ENCODE measurements around the gene WIF1. TPM values are rescaled to one million over a fixed set of nuclear protein-coding genes. Genes with fewer than 3 reads are reported as not detected.

Gene WIF1
- total RNA-seq, 3 donors from 2014 or later (not counting 1 experiment from before 2014, with no cell fraction given) = not detected

DNA sequence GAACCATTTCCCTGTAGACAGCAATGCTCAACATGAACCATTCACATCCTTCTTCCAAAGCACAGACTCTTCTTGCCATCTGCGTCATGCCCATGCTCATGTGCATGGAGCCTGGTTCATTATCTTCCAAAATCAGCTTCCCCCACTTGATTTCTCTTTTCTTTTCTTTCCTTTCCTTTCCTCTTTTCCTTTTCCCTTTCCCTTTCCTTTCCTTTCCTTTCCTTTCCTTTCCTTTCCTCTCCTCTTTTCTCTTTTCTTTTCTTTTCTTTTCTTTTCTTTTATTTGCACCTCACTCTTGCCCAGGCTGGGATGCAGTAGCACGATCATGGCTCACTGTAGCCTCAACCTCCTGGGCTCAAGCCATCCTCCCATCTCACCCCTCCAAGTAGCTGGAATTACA, 37.5 kb downstream of the WIF1 start:
- no peaks in the 10 kb centered on the region for H3K36me3 Mint-ChIP-seq
- intact Hi-C loops (cut with micrococcal nuclease) = no loop called here
- H3K27me3 Mint-ChIP-seq (ENCODE audit: low read depth in 2 of 2) = peaks cover 16 to 29% of the 10 kb centered on the region in 2 donors

DNA sequence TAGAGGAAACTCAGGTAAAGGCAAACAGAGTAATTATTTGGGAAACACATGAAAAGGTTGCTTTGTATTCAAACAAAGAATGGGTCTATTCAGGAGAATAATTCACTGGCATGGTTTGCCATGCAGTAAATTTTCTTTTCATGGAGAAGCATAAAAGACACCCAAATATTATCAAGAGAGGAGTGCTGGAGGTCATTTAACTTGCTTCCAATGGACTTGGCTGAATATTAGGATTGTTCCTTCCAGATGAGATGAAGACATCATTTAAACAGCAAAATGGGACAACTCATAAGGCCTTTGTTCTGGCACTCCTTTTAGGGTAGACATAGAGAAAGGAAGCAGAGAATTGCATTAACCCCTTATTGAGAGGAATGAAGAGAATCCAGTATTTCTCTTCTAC, 38.7 kb downstream of the WIF1 start:
- no peak overlapping the region for H3K27ac ChIP-seq (ENCODE audit: low read length)
- TF ChIP-seq, protein P1, sequence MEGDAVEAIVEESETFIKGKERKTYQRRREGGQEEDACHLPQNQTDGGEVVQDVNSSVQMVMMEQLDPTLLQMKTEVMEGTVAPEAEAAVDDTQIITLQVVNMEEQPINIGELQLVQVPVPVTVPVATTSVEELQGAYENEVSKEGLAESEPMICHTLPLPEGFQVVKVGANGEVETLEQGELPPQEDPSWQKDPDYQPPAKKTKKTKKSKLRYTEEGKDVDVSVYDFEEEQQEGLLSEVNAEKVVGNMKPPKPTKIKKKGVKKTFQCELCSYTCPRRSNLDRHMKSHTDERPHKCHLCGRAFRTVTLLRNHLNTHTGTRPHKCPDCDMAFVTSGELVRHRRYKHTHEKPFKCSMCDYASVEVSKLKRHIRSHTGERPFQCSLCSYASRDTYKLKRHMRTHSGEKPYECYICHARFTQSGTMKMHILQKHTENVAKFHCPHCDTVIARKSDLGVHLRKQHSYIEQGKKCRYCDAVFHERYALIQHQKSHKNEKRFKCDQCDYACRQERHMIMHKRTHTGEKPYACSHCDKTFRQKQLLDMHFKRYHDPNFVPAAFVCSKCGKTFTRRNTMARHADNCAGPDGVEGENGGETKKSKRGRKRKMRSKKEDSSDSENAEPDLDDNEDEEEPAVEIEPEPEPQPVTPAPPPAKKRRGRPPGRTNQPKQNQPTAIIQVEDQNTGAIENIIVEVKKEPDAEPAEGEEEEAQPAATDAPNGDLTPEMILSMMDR (IDR thresholded peaks at IDR 0.05) = no peak
- DNase-seq (no peak), ATAC-seq (no peak)
- no peaks in the 10 kb centered on the region for H3K9me3 Mint-ChIP-seq
- no peak overlapping the region for H3K4me3 Mint-ChIP-seq
- no peaks in the 10 kb centered on the region for H3K4me1 Mint-ChIP-seq
- no peaks in the 10 kb centered on the region for H3K4me1 ChIP-seq (ENCODE audit: control insufficient read depth, insufficient read depth, low read length)
- intact Hi-C loops (cut with micrococcal nuclease) = no loop called here
- no peak overlapping the region for H3K27ac Mint-ChIP-seq
- H3K27me3 ChIP-seq (ENCODE audit: control insufficient read depth, insufficient read depth, low read length) = peaks cover 7% of the 10 kb centered on the region
- no peak overlapping the region for H3K4me3 ChIP-seq (ENCODE audit: low read length)
- H3K36me3 Mint-ChIP-seq = no peaks in the 10 kb centered on the region
- H3K9me3 ChIP-seq (ENCODE audit: control insufficient read depth, insufficient read depth, low read length) = no peaks in the 10 kb centered on the region
- no peaks in the 10 kb centered on the region for H3K36me3 ChIP-seq (ENCODE audit: control insufficient read depth, insufficient read depth, low read length)
- H3K27me3 Mint-ChIP-seq (ENCODE audit: low read depth in 2 of 2) = peaks cover 16 to 33% of the 10 kb centered on the region in 2 donors

More for the DNA sequence above, 37.5 kb downstream of the WIF1 start:
- peaks cover 6% of the 10 kb centered on the region for H3K27me3 ChIP-seq (ENCODE audit: control insufficient read depth, insufficient read depth, low read length)
- no peak for DNase-seq
- no peaks in the 10 kb centered on the region for H3K4me1 ChIP-seq (ENCODE audit: control insufficient read depth, insufficient read depth, low read length)
- no peak overlapping the region for H3K27ac ChIP-seq (ENCODE audit: low read length)
- no peak overlapping the region for H3K4me3 ChIP-seq (ENCODE audit: low read length)
- Mint-ChIP-seq H3K27ac (no peak overlapping the region), H3K9me3 (no peaks in the 10 kb centered on the region), H3K4me3 (no peak overlapping the region), H3K4me1 (no peaks in the 10 kb centered on the region)
- no peak for ATAC-seq
- no peaks in the 10 kb centered on the region for H3K36me3 ChIP-seq (ENCODE audit: control insufficient read depth, insufficient read depth, low read length)
- no peaks in the 10 kb centered on the region for H3K9me3 ChIP-seq (ENCODE audit: control insufficient read depth, insufficient read depth, low read length)
- TF ChIP-seq, protein P1 (IDR thresholded peaks at IDR 0.05) = no peak
- 88% methylated on average over 2 of the region's 2 CpGs for WGBS (ENCODE audit: insufficient coverage)

DNA sequence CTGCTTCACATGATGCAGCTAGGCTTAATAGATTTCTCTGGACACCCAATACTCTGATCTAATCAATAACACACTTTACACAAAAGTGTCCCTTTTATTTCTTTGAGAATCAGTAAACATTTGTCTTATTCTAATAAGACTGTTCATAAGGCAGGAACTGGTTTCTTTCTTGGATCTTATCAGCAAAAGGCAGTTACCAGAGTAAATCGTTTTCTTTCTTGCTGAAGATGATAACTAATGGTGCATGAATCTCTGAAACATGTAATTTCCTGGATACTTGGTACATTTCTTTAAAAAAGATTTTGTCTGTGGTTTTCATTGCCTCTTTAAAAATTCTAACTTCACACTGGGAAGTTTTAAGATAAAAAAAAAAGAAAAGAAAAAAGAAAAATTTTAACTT, 39.6 kb downstream of the WIF1 start:
- Histone ChIP-seq H3K4me3 (ENCODE audit: low read length) (no peak overlapping the region), H3K36me3 (ENCODE audit: control insufficient read depth, insufficient read depth, low read length) (no peaks in the 10 kb centered on the region), H3K27me3 (ENCODE audit: control insufficient read depth, insufficient read depth, low read length) (peaks cover 4% of the 10 kb centered on the region), H3K9me3 (ENCODE audit: control insufficient read depth, insufficient read depth, low read length) (no peaks in the 10 kb centered on the region), H3K27ac (ENCODE audit: low read length) (no peak overlapping the region), H3K4me1 (ENCODE audit: control insufficient read depth, insufficient read depth, low read length) (no peaks in the 10 kb centered on the region)
- 0% methylated on average over 1 of the region's 1 CpG for WGBS (ENCODE audit: insufficient coverage)
- H3K9me3 Mint-ChIP-seq = no peaks in the 10 kb centered on the region
- ATAC-seq = no peak
- no peak for DNase-seq
- no peak overlapping the region for H3K27ac Mint-ChIP-seq
- H3K27me3 Mint-ChIP-seq (ENCODE audit: low read depth in 2 of 2) = peaks cover 16 to 42% of the 10 kb centered on the region in 2 donors
- H3K4me3 Mint-ChIP-seq = no peak overlapping the region
- H3K4me1 Mint-ChIP-seq = no peaks in the 10 kb centered on the region
- TF ChIP-seq, protein P1 (IDR thresholded peaks at IDR 0.05) = no peak
- H3K36me3 Mint-ChIP-seq = no peaks in the 10 kb centered on the region
- intact Hi-C loops (cut with micrococcal nuclease) = no loop called here

DNA sequence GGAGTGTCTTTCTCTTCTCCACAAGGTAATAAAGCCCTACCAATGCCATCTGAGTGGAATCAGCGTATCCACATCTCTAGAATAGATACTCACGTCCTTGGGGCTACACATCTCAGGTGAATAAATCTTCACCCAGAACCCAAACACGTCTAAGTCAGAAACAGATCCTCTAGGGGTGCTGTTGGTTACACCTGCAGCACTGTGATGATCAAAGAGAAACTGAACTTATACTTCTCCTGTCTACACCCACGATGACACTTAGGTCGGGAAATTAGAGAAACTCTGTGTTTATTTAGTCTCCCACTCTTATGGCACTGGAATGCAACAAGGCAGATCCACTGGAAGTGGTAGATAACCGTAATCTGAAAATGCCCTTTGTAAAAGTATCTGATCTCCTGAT, 46.2 kb downstream of the WIF1 start:
- Histone ChIP-seq H3K9me3 (ENCODE audit: control insufficient read depth, insufficient read depth, low read length) (no peaks in the 10 kb centered on the region), H3K27ac (ENCODE audit: low read length) (no peak overlapping the region), H3K4me1 (ENCODE audit: control insufficient read depth, insufficient read depth, low read length) (no peaks in the 10 kb centered on the region), H3K36me3 (ENCODE audit: control insufficient read depth, insufficient read depth, low read length) (no peaks in the 10 kb centered on the region), H3K4me3 (ENCODE audit: low read length) (no peak overlapping the region), H3K27me3 (ENCODE audit: control insufficient read depth, insufficient read depth, low read length) (peaks cover 2% of the 10 kb centered on the region)
- Mint-ChIP-seq H3K36me3 (no peaks in the 10 kb centered on the region), H3K4me3 (no peak overlapping the region), H3K9me3 (no peaks in the 10 kb centered on the region), H3K27me3 (ENCODE audit: low read depth in 2 of 2) (peaks cover 8 to 23% of the 10 kb centered on the region in 2 donors), H3K4me1 (no peaks in the 10 kb centered on the region), H3K27ac (no peak overlapping the region)
- intact Hi-C loops (cut with micrococcal nuclease) = no loop called here
- no peak for ATAC-seq
- 74% methylated on average over 6 of the region's 6 CpGs for WGBS (ENCODE audit: insufficient coverage)
- TF ChIP-seq, protein P1 (IDR thresholded peaks at IDR 0.05) = no peak
- DNase-seq = no peak
